ENCODE results near the gene HMHB1.

Gene HMHB1

GRCh38 chr5:143843461-143843860 is 31.5 kb downstream of the HMHB1 start:
- TF ChIP-seq, protein P1, sequence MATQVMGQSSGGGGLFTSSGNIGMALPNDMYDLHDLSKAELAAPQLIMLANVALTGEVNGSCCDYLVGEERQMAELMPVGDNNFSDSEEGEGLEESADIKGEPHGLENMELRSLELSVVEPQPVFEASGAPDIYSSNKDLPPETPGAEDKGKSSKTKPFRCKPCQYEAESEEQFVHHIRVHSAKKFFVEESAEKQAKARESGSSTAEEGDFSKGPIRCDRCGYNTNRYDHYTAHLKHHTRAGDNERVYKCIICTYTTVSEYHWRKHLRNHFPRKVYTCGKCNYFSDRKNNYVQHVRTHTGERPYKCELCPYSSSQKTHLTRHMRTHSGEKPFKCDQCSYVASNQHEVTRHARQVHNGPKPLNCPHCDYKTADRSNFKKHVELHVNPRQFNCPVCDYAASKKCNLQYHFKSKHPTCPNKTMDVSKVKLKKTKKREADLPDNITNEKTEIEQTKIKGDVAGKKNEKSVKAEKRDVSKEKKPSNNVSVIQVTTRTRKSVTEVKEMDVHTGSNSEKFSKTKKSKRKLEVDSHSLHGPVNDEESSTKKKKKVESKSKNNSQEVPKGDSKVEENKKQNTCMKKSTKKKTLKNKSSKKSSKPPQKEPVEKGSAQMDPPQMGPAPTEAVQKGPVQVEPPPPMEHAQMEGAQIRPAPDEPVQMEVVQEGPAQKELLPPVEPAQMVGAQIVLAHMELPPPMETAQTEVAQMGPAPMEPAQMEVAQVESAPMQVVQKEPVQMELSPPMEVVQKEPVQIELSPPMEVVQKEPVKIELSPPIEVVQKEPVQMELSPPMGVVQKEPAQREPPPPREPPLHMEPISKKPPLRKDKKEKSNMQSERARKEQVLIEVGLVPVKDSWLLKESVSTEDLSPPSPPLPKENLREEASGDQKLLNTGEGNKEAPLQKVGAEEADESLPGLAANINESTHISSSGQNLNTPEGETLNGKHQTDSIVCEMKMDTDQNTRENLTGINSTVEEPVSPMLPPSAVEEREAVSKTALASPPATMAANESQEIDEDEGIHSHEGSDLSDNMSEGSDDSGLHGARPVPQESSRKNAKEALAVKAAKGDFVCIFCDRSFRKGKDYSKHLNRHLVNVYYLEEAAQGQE (IDR thresholded peaks at IDR 0.05; ENCODE audit: low read depth): no peak
- TF ChIP-seq NFIC (IDR thresholded peaks at IDR 0.05): no peak
- TF ChIP-seq CEBPB (IDR thresholded peaks at IDR 0.05): no peak
- TF ChIP-seq RAD21 (IDR thresholded peaks at IDR 0.05; ENCODE audit: low read depth): no peak
- TF ChIP-seq ZBTB7A (IDR thresholded peaks at IDR 0.05; ENCODE audit: low read depth): no peak
- no peak for TF ChIP-seq TCF12 (IDR thresholded peaks at IDR 0.05; ENCODE audit: low read depth)
- TF ChIP-seq EP300 (IDR thresholded peaks at IDR 0.05; ENCODE audit: borderline replicate concordance): no peak
- no peak for TF ChIP-seq YY1 (IDR thresholded peaks at IDR 0.05; ENCODE audit: low read depth)
- TF ChIP-seq FOXM1 (IDR thresholded peaks at IDR 0.05; ENCODE audit: borderline replicate concordance, low read depth): no peak
- TF ChIP-seq TAF1 (IDR thresholded peaks at IDR 0.05; ENCODE audit: low read depth): no peak
- no peak for TF ChIP-seq USF1 (IDR thresholded peaks at IDR 0.05)
- TF ChIP-seq MAX (IDR thresholded peaks at IDR 0.05): no peak
- TF ChIP-seq TEAD4 (IDR thresholded peaks at IDR 0.05): no peak
- no peak for TF ChIP-seq EGR1 (IDR thresholded peaks at IDR 0.05)
- no peak for TF ChIP-seq CREB1 (IDR thresholded peaks at IDR 0.05; ENCODE audit: low read depth)

DNA sequence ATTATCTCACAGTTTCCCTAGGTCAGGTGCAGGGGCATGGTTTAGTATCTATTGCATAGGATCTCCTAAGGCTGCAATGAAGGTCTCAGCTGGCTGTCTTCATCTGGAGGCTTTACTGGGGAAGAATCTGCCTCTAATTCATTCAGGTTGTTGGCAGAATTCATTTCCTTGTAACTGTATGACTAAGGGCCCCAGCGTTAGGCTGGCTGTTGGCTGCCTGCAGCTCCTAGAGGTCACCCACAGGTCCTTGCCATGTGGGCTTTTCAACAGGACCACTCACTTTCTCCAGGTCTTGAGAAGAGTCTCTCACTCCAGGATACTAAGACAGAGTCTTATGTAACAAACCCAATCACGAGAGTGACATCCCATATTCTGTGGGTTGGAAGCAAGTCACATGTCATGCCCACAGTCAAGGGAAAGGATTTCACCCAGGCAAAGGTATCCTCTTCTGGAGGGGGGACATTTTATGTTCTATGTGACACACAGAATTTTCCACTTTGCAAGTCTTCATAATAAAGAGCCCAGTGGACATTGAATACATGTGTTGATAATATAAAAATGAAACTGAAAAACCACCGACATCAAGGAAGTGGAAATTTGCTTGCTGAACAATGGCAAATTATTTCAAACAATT is 38.2 kb downstream of the HMHB1 start:
- no peak for TF ChIP-seq ZBTB7A (IDR thresholded peaks at IDR 0.05; ENCODE audit: low read depth)
- no peak for TF ChIP-seq USF1 (IDR thresholded peaks at IDR 0.05)

DNA sequence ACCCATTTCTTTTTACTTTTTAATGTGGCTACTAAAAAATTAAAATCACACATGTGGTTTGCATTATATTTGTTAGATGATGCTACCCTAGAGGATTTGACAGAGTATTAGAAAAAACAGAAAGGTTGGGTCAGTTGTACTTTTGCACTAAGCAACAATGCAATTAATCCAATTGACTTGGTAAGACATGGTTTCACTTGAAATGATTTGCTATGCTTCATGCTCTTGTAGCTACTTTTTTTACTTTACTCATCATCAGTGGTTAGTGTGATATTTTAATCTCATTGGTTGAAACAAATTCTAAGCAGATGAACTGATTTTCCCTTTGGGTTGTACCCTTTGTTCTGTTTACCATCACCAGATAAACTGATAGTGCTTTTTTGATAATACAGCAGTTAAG is 39.4 kb downstream of the HMHB1 start:
- TF ChIP-seq, protein P1 (IDR thresholded peaks at IDR 0.05; ENCODE audit: low read depth): no peak
- no peak for TF ChIP-seq FOXM1 (IDR thresholded peaks at IDR 0.05; ENCODE audit: borderline replicate concordance, low read depth)
- no peak for TF ChIP-seq EGR1 (IDR thresholded peaks at IDR 0.05)
- TF ChIP-seq EP300 (IDR thresholded peaks at IDR 0.05; ENCODE audit: borderline replicate concordance): no peak
- no peak for TF ChIP-seq TEAD4 (IDR thresholded peaks at IDR 0.05)
- TF ChIP-seq CREB1 (IDR thresholded peaks at IDR 0.05; ENCODE audit: low read depth): no peak
- no peak for TF ChIP-seq YY1 (IDR thresholded peaks at IDR 0.05; ENCODE audit: low read depth)
- no peak for TF ChIP-seq TAF1 (IDR thresholded peaks at IDR 0.05; ENCODE audit: low read depth)
- TF ChIP-seq NFIC (IDR thresholded peaks at IDR 0.05): no peak
- no peak for TF ChIP-seq RAD21 (IDR thresholded peaks at IDR 0.05; ENCODE audit: low read depth)
- no peak for TF ChIP-seq CEBPB (IDR thresholded peaks at IDR 0.05)
- TF ChIP-seq ZBTB7A (IDR thresholded peaks at IDR 0.05; ENCODE audit: low read depth): no peak
- no peak for TF ChIP-seq MAX (IDR thresholded peaks at IDR 0.05)
- no peak for TF ChIP-seq USF1 (IDR thresholded peaks at IDR 0.05)
- no peak for TF ChIP-seq TCF12 (IDR thresholded peaks at IDR 0.05; ENCODE audit: low read depth)

GRCh38 chr5:143860211-143860610 is 48.2 kb downstream of the HMHB1 start:
- TF ChIP-seq USF1 (IDR thresholded peaks at IDR 0.05) (no peak), TAF1 (IDR thresholded peaks at IDR 0.05; ENCODE audit: low read depth) (no peak), YY1 (IDR thresholded peaks at IDR 0.05; ENCODE audit: low read depth) (no peak), FOXM1 (IDR thresholded peaks at IDR 0.05; ENCODE audit: borderline replicate concordance, low read depth) (no peak), EGR1 (IDR thresholded peaks at IDR 0.05) (no peak), EP300 (IDR thresholded peaks at IDR 0.05; ENCODE audit: borderline replicate concordance) (no peak), CREB1 (IDR thresholded peaks at IDR 0.05; ENCODE audit: low read depth) (no peak), TCF12 (IDR thresholded peaks at IDR 0.05; ENCODE audit: low read depth) (no peak), TEAD4 (IDR thresholded peaks at IDR 0.05) (no peak), NFIC (IDR thresholded peaks at IDR 0.05) (no peak), CEBPB (IDR thresholded peaks at IDR 0.05) (no peak), ZBTB7A (IDR thresholded peaks at IDR 0.05; ENCODE audit: low read depth) (no peak), MAX (IDR thresholded peaks at IDR 0.05) (no peak), RAD21 (IDR thresholded peaks at IDR 0.05; ENCODE audit: low read depth) (no peak)
- TF ChIP-seq, protein P1 (IDR thresholded peaks at IDR 0.05; ENCODE audit: low read depth): no peak
